ENCODE data around the gene OSBPL6. TPM values are rescaled to one million over a fixed set of nuclear protein-coding genes. Genes with fewer than 3 reads are reported as not detected.

The OSBPL6 gene
- total RNA-seq, 1 experiment from 2014 or later = 2.1 TPM

- no peak overlapping the region for H3K4me3 ChIP-seq (ENCODE audit: low read depth in 2 of 2, low read length in 2 of 2)
- no peak overlapping the region for H3K27ac ChIP-seq (ENCODE audit: low read length)
- ChIA-PET POLR2A (no interaction called here), CTCF (no interaction called here)
- in situ Hi-C loops (cut with HindIII; ENCODE audit: low pct_unique_long_range_greater_than_20kb, low sequenced_read_pairs) = no loop called here
- H3K27me3 ChIP-seq (ENCODE audit: control insufficient read depth, insufficient read depth, low read length) = no peaks in the 10 kb centered on the region; the same call in 1 of the 2 replicates
- intact Hi-C loops (cut with micrococcal nuclease; ENCODE audit: unreplicated experiment) = no loop called here
- TF ChIP-seq, protein P1, sequence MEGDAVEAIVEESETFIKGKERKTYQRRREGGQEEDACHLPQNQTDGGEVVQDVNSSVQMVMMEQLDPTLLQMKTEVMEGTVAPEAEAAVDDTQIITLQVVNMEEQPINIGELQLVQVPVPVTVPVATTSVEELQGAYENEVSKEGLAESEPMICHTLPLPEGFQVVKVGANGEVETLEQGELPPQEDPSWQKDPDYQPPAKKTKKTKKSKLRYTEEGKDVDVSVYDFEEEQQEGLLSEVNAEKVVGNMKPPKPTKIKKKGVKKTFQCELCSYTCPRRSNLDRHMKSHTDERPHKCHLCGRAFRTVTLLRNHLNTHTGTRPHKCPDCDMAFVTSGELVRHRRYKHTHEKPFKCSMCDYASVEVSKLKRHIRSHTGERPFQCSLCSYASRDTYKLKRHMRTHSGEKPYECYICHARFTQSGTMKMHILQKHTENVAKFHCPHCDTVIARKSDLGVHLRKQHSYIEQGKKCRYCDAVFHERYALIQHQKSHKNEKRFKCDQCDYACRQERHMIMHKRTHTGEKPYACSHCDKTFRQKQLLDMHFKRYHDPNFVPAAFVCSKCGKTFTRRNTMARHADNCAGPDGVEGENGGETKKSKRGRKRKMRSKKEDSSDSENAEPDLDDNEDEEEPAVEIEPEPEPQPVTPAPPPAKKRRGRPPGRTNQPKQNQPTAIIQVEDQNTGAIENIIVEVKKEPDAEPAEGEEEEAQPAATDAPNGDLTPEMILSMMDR (IDR thresholded peaks at IDR 0.05) = no peak
- TF ChIP-seq SIN3A (IDR thresholded peaks at IDR 0.05; ENCODE audit: borderline replicate concordance, insufficient read depth, low read depth, low read length) = no peak
- ATAC-seq (no peak), DNase-seq (ENCODE audit: low read depth, low spot score) (no peak)
- H3K36me3 ChIP-seq (ENCODE audit: control insufficient read depth, insufficient read depth, low read length) = no peaks in the 10 kb centered on the region
- no peaks in the 10 kb centered on the region for H3K4me1 ChIP-seq (ENCODE audit: control insufficient read depth, insufficient read depth, low read length)
- H3K9me3 ChIP-seq (ENCODE audit: control insufficient read depth, insufficient read depth, low read depth, low read length) = no peaks in the 10 kb centered on the region
- BruUV-seq (replicated peaks) = no TSS peak
Observed at GRCh38 chr2:178225006-178225805, 30.9 kb downstream of the OSBPL6 start.

DNA sequence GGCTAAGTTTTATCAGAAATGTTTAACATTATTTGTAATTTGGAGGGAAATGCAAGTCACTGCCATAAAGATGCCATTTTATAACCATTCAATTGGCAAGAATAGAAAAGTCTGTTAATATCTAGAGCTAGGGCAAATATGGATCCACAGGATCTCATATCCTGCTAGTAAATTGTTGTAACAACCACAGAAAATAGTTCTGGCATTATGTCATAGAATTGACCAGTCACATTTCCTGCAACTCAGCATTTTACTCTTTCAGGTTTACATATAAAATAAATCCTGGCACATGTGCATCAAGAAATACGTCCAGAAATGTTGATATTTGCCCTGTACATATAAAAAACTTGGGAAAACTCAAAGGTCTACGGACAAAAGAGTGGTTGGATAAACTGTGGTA, 32.9 kb downstream of the OSBPL6 start:
- H3K9me3 ChIP-seq (ENCODE audit: control insufficient read depth, insufficient read depth, low read depth, low read length) = no peaks in the 10 kb centered on the region
- TF ChIP-seq SIN3A (IDR thresholded peaks at IDR 0.05; ENCODE audit: borderline replicate concordance, insufficient read depth, low read depth, low read length) (no peak), TCF7L2 (IDR thresholded peaks at IDR 0.05; ENCODE audit: low read depth, low read length) (no peak), POLR2AphosphoS5 (IDR thresholded peaks at IDR 0.05; ENCODE audit: low read depth, low read length) (no peak), REST (IDR thresholded peaks at IDR 0.05; ENCODE audit: insufficient read depth in 1 of 2, low read depth in 2 of 2, low read length in 1 of 2) (no peak)
- TF ChIP-seq, protein P1 (IDR thresholded peaks at IDR 0.05) = no peak
- in situ Hi-C loops (cut with HindIII; ENCODE audit: low pct_unique_long_range_greater_than_20kb, low sequenced_read_pairs) (no loop called here), intact Hi-C loops (cut with micrococcal nuclease; ENCODE audit: unreplicated experiment) (no loop called here)
- ChIA-PET POLR2A (no interaction called here), CTCF (no interaction called here)
- DNase-seq (ENCODE audit: low read depth, low spot score) (no peak), ATAC-seq (no peak)
- no peaks in the 10 kb centered on the region for H3K27me3 ChIP-seq (ENCODE audit: control insufficient read depth, insufficient read depth, low read length)
- H3K27ac ChIP-seq (ENCODE audit: low read length) = no peak overlapping the region
- no TSS peak for BruUV-seq (replicated peaks)
- no peak overlapping the region for H3K4me3 ChIP-seq (ENCODE audit: low read depth in 2 of 2, low read length in 2 of 2)
- no peaks in the 10 kb centered on the region for H3K36me3 ChIP-seq (ENCODE audit: control insufficient read depth, insufficient read depth, low read length)
- no peaks in the 10 kb centered on the region for H3K4me1 ChIP-seq (ENCODE audit: control insufficient read depth, insufficient read depth, low read length)

Data from Panc1 (cell line).